ENCODE results near the gene GH1. TPM values are rescaled to one million over a fixed set of nuclear protein-coding genes. Genes with fewer than 3 reads are reported as not detected.
A peak's percentile ranks its signal among the peaks of the same experiment; 100 is the strongest.

Gene GH1
- total and polyA plus RNA-seq, 2 of the 13 experiments (the other 11 are each of a cell fraction or from before 2014, with no cell fraction given): not detected

DNA sequence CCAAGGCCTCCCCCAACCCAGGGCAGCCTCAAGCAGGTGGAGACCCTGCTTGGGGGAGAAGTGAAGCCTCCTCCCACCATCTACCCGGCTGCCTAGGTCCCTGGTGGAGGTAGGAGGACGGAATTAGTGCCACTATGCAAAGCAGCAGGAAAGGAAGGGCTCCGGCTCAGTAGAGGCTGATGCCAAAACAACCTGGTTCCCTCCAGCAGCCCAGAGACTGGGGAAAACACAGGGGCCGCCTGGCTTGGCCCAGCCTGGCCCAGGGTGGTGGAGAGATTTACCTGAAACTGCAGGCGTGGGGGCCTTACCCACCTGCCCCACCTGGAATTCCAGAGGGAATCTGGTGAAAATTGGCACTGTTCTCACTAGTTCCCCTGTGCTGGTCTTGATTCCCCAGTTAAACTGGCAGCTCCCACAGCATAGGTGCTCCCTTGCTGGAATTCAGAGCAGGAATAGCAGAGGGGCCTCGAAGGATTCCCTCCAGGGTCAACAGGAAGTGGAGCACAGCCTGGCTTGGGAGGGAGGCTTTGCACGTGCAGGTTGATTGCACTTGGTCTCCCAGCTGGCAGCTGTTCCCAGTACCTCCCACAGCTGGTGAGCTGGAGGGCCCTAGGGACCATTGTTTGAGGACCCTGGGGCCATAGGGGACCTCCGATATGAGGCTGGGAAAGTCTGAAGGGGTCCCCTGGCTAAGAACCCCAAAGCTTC lies 9.0 kb upstream of the GH1 start (continued):
- TF ChIP-seq, protein P1, sequence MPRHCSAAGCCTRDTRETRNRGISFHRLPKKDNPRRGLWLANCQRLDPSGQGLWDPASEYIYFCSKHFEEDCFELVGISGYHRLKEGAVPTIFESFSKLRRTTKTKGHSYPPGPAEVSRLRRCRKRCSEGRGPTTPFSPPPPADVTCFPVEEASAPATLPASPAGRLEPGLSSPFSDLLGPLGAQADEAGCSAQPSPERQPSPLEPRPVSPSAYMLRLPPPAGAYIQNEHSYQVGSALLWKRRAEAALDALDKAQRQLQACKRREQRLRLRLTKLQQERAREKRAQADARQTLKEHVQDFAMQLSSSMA (CRISPR knock-in tag; IDR thresholded peaks at IDR 0.05): no peak
- no peak for TF ChIP-seq ZNF136 (CRISPR knock-in tag; IDR thresholded peaks at IDR 0.05; ENCODE audit: low read depth)
- TF ChIP-seq ZNF124 (CRISPR knock-in tag; IDR thresholded peaks at IDR 0.05): no peak
- no peak for TF ChIP-seq ZNF260 (CRISPR knock-in tag; IDR thresholded peaks at IDR 0.05; ENCODE audit: borderline replicate concordance, low read depth)
- TF ChIP-seq, protein P2, sequence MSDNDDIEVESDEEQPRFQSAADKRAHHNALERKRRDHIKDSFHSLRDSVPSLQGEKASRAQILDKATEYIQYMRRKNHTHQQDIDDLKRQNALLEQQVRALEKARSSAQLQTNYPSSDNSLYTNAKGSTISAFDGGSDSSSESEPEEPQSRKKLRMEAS (IDR thresholded peaks at IDR 0.05): peak; percentile 42; the same call in 1 of the 2 replicates
- no peak for TF ChIP-seq ZNF33B (CRISPR knock-in tag; IDR thresholded peaks at IDR 0.05)
- no peak for TF ChIP-seq SIX1 (CRISPR knock-in tag; IDR thresholded peaks at IDR 0.05; ENCODE audit: borderline replicate concordance)
- peak; percentile 53 for TF ChIP-seq GABPB1 (CRISPR knock-in tag; IDR thresholded peaks at IDR 0.05)
- TF ChIP-seq, protein P3, sequence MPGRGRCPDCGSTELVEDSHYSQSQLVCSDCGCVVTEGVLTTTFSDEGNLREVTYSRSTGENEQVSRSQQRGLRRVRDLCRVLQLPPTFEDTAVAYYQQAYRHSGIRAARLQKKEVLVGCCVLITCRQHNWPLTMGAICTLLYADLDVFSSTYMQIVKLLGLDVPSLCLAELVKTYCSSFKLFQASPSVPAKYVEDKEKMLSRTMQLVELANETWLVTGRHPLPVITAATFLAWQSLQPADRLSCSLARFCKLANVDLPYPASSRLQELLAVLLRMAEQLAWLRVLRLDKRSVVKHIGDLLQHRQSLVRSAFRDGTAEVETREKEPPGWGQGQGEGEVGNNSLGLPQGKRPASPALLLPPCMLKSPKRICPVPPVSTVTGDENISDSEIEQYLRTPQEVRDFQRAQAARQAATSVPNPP (CRISPR knock-in tag; IDR thresholded peaks at IDR 0.05): no peak
- TF ChIP-seq KAT2B (IDR thresholded peaks at IDR 0.05; ENCODE audit: borderline replicate concordance, low read depth, low read length): no peak
- no peak for TF ChIP-seq ZNF781 (CRISPR knock-in tag; IDR thresholded peaks at IDR 0.05; ENCODE audit: borderline replicate concordance, not compliant biosample characterization)
- TF ChIP-seq, protein P4, sequence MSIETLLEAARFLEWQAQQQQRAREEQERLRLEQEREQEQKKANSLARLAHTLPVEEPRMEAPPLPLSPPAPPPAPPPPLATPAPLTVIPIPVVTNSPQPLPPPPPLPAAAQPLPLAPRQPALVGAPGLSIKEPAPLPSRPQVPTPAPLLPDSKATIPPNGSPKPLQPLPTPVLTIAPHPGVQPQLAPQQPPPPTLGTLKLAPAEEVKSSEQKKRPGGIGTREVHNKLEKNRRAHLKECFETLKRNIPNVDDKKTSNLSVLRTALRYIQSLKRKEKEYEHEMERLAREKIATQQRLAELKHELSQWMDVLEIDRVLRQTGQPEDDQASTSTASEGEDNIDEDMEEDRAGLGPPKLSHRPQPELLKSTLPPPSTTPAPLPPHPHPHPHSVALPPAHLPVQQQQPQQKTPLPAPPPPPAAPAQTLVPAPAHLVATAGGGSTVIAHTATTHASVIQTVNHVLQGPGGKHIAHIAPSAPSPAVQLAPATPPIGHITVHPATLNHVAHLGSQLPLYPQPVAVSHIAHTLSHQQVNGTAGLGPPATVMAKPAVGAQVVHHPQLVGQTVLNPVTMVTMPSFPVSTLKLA (IDR thresholded peaks at IDR 0.05): no peak
- TF ChIP-seq, protein P5, sequence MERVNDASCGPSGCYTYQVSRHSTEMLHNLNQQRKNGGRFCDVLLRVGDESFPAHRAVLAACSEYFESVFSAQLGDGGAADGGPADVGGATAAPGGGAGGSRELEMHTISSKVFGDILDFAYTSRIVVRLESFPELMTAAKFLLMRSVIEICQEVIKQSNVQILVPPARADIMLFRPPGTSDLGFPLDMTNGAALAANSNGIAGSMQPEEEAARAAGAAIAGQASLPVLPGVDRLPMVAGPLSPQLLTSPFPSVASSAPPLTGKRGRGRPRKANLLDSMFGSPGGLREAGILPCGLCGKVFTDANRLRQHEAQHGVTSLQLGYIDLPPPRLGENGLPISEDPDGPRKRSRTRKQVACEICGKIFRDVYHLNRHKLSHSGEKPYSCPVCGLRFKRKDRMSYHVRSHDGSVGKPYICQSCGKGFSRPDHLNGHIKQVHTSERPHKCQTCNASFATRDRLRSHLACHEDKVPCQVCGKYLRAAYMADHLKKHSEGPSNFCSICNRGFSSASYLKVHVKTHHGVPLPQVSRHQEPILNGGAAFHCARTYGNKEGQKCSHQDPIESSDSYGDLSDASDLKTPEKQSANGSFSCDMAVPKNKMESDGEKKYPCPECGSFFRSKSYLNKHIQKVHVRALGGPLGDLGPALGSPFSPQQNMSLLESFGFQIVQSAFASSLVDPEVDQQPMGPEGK (CRISPR knock-in tag; IDR thresholded peaks at IDR 0.05): no peak
- TF ChIP-seq NCOA2 (CRISPR knock-in tag; IDR thresholded peaks at IDR 0.05): no peak
- peak; percentile 77 for TF ChIP-seq BHLHE40 (IDR thresholded peaks at IDR 0.05; ENCODE audit: low read length)
- no peak for TF ChIP-seq HCFC1 (IDR thresholded peaks at IDR 0.05; ENCODE audit: low read depth, low read length)
- no peak for TF ChIP-seq ZNF670 (CRISPR knock-in tag; IDR thresholded peaks at IDR 0.05; ENCODE audit: borderline replicate concordance)
- no peak for TF ChIP-seq ELF3 (CRISPR knock-in tag; IDR thresholded peaks at IDR 0.05)
- TF ChIP-seq ZNF569 (CRISPR knock-in tag; IDR thresholded peaks at IDR 0.05; ENCODE audit: borderline replicate concordance): no peak
- no peak for TF ChIP-seq SMAD3 (CRISPR knock-in tag; IDR thresholded peaks at IDR 0.05)
- TF ChIP-seq TP53 (CRISPR knock-in tag; conservative IDR thresholded peaks at IDR 0.05): no peak
- TF ChIP-seq TOE1 (CRISPR knock-in tag; IDR thresholded peaks at IDR 0.05): no peak
- no peak for TF ChIP-seq ZNF317 (CRISPR knock-in tag; IDR thresholded peaks at IDR 0.05)
- no peak for TF ChIP-seq ZNF530 (CRISPR knock-in tag; IDR thresholded peaks at IDR 0.05; ENCODE audit: low read depth)
- no peak for TF ChIP-seq ZNF274 (CRISPR knock-in tag; IDR thresholded peaks at IDR 0.05)
- TF ChIP-seq GABPA (IDR thresholded peaks at IDR 0.05; ENCODE audit: low read depth, low read length): 0 out of 2 replicates have a peak, but pooled peaks have one; percentile 12
- TF ChIP-seq GABPA (CRISPR knock-in tag; IDR thresholded peaks at IDR 0.05; ENCODE audit: low read depth): peak; percentile 57

Data from HepG2 (cell line).